ENCODE data around the gene RPS18. TPM values are rescaled to one million over a fixed set of nuclear protein-coding genes. Genes with fewer than 3 reads are reported as not detected.
A peak's percentile ranks its signal among the peaks of the same experiment; 100 is the strongest.

Gene RPS18
- total and polyA plus RNA-seq, 2 of the 13 experiments (the other 11 are each of a cell fraction or from before 2014, with no cell fraction given), result 3,896 to 5,806 TPM

GRCh38 chr6:33298773-33299236, 26.9 kb downstream of the RPS18 start, which contains the start of gene RGL2 (continued):
- TF ChIP-seq ZNF646 (CRISPR knock-in tag; IDR thresholded peaks at IDR 0.05) (no peak), ZNF776 (CRISPR knock-in tag; IDR thresholded peaks at IDR 0.05) (no peak), ZNF33A (CRISPR knock-in tag; IDR thresholded peaks at IDR 0.05; ENCODE audit: borderline replicate concordance) (no peak), ZNF557 (CRISPR knock-in tag; IDR thresholded peaks at IDR 0.05) (no peak; the same call in 1 of the 2 replicates), ZNF878 (CRISPR knock-in tag; IDR thresholded peaks at IDR 0.05) (no peak), HMGXB4 (CRISPR knock-in tag; IDR thresholded peaks at IDR 0.05; ENCODE audit: borderline replicate concordance in 1 of 2, low read depth in 1 of 2) (no peak), ZNF652 (CRISPR knock-in tag; IDR thresholded peaks at IDR 0.05; ENCODE audit: borderline replicate concordance, low read depth) (no peak), FOXO4 (CRISPR knock-in tag; conservative IDR thresholded peaks at IDR 0.05) (no peak), ZFP41 (CRISPR knock-in tag; IDR thresholded peaks at IDR 0.05; ENCODE audit: borderline replicate concordance) (peak; percentile 68; the same call in 1 of the 2 replicates), ZNF850 (CRISPR knock-in tag; conservative IDR thresholded peaks at IDR 0.05) (no peak), ZNF567 (CRISPR knock-in tag; IDR thresholded peaks at IDR 0.05; ENCODE audit: borderline replicate concordance) (no peak), ZNF30 (CRISPR knock-in tag; IDR thresholded peaks at IDR 0.05) (no peak), RFX3 (CRISPR knock-in tag; IDR thresholded peaks at IDR 0.05) (no peak), TRAFD1 (CRISPR knock-in tag; IDR thresholded peaks at IDR 0.05; ENCODE audit: borderline replicate concordance) (no peak), HDAC6 (IDR thresholded peaks at IDR 0.05; ENCODE audit: low read depth, low read length) (no peak), PTBP1 (IDR thresholded peaks at IDR 0.05; ENCODE audit: low read depth, low read length, poor library complexity, severe bottlenecking) (no peak), ETV5 (CRISPR knock-in tag; IDR thresholded peaks at IDR 0.05; ENCODE audit: borderline replicate concordance) (no peak), RFXAP (CRISPR knock-in tag; IDR thresholded peaks at IDR 0.05; ENCODE audit: borderline replicate concordance) (peak; percentile 46; the same call in 1 of the 2 replicates), ZNF296 (CRISPR knock-in tag; conservative IDR thresholded peaks at IDR 0.05) (no peak)

Data from HepG2 (cell line).